ENCODE data around the gene POMGNT2.
"Not testable (repeated sequence)": the region's sequence is repeated elsewhere in the genome, so short reads cannot be mapped to it uniquely, and the experiment has no call there.

The POMGNT2 gene

GRCh38 chr3:43075904-43076661 is 29.8 kb downstream of the POMGNT2 start:
- no peak for DNase-seq

GRCh38 chr3:43074901-43075689 is 30.8 kb downstream of the POMGNT2 start:
- DNase-seq = no peak

DNA sequence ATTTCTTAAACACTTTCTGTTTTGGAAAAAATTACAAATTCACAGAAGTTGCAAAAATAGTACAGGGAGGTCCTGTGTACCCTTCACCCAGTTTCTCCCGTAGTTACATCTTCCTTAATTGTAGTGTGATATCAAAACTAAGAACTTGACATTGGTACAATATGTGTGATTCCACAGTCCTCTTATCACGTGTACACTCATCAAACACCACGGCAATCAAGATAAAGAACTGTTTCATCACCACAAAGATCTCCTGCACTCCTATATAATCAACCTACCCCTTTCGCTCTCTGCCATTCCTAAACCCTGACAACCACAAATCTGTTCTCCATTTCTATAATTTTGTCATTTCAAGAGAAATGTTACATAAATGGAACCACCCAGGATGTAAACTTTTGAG is 31.4 kb downstream of the POMGNT2 start:
- DNase-seq = no peak

GRCh38 chr3:43073836-43074220 is 32.1 kb downstream of the POMGNT2 start:
- DNase-seq = no peak

GRCh38 chr3:43073116-43073835 is 32.6 kb downstream of the POMGNT2 start:
- DNase-seq = no peak

DNA sequence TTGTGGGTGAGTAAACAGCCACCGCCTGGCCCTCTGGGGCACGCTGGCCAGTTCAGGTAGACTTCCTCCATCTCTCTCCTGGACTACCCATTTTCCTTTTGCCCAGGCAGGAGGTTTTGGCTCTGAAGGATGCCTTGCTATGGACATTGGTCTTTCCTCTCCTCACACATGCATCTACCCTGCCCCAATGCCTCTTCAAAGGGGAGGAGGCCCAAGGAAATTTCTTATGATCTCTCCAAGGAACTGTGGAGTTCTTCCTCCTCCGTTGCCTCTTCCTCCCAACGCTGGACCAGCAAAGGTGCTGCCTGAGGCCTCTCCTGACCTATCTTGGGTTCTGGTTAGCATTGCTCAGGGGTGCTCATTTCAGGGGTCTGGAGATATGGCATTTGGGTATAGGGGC is 33.5 kb downstream of the POMGNT2 start:
- no peak for DNase-seq

DNA sequence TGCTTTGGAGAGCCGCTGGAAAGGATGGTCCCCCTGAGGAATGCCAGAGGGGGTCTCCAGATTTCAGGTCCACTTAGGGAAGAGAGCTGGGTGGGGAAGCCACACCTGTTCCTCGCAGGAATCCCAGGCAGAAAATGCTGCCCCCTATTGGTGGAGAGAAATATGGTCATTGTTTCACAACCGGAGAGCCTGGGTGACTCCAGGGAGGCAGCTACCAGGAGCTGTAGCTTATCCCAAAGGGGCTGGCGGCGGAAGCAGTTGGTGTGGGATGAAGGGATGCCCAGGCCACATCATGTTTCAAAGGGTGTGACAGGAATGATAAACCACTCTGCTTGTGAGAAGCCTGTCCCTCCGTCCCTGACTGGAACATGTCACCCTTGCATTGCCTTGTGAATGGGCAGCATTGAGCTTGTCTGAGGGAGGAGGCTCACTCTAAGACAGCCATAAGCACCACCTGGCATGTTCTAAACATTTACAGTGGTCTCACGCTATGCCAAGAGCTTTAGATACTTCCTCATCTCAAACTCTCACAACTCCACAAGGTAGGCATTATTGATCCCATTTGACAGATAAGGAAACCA is 34.5 kb downstream of the POMGNT2 start:
- DNase-seq = peak; percentile 27

GRCh38 chr3:43070670-43071069 is 35.2 kb downstream of the POMGNT2 start:
- not testable (repeated sequence) for DNase-seq

GRCh38 chr3:43063114-43063513 is 42.8 kb downstream of the POMGNT2 start:
- peak; percentile 13 for DNase-seq

DNA sequence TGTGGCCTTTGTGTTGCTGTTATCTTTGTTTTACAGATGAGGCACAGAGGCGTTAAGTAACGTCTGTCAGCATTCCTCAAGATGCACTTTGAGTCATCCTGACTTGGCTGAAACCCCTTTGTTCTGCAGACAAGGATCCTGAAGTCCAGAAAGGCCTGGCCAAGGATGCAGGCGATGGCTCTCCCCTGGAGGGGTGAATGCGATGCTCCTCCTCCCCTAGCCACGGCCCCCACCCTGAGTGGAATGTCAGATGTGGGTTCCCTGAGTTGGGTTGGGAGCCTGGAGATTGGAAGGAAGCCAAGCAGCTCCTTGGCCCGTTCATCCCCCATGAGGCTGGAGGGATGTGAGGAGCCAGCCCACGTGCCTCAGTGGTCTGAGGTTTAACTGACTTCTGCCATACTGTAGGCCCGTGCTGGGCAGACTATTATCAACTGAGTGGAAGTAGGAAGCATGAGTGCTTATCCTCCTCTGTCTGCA is 43.3 kb downstream of the POMGNT2 start:
- peak; percentile 84 for DNase-seq

GRCh38 chr3:43062040-43062563 is 43.8 kb downstream of the POMGNT2 start:
- DNase-seq = no peak

GRCh38 chr3:43061101-43061895 is 44.6 kb downstream of the POMGNT2 start:
- no peak for DNase-seq

GRCh38 chr3:43059456-43059855 is 46.4 kb downstream of the POMGNT2 start:
- DNase-seq = no peak

GRCh38 chr3:43055806-43056770 is 49.8 kb downstream of the POMGNT2 start:
- no peak for DNase-seq

- no peak for DNase-seq
Measured at GRCh38 chr3:43055393-43055792, 50.5 kb downstream of the POMGNT2 start.

- no peak for DNase-seq
Measured at GRCh38 chr3:43054754-43055153, 51.1 kb downstream of the POMGNT2 start.

DNA sequence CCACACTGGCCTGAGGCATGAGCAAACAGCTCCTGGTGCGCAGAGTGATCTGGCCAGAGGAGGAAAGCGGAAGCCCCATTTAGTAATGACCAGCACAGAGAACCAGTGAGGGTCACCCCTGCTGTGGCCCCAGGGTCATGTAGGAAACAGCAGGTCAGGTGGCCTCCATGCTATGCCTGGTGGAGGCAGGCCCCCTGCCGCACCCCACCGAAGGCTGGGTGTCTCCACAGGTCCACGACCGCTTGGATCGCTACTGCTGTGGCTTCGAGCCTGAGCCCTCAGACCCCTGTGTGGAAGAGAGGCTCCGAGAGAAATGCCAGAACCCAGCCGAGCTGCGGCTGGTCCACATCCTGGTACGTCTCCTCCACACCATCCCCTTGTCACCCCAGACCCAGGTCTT is 52.6 kb downstream of the POMGNT2 start:
- DNase-seq = no peak

DNA sequence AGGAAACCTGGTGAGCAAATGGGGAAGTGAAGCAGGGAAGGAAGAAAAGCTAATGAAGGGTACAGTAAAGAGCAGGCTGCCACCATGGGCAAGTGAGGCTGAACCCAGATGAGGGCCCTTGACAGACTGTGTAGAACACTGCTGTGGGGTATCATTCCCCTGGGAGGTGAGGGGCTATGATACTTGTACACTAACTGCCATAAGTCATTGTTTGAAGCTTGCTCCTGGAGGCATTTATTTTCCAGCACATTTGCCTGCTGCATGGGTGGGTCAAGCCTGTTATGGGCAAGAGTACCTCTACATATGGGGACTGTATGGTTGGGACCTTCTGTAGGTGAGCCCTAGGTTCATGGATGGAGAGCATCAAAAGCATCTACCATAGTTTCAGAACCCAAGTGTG is 57.4 kb downstream of the POMGNT2 start:
- DNase-seq = no peak

DNA sequence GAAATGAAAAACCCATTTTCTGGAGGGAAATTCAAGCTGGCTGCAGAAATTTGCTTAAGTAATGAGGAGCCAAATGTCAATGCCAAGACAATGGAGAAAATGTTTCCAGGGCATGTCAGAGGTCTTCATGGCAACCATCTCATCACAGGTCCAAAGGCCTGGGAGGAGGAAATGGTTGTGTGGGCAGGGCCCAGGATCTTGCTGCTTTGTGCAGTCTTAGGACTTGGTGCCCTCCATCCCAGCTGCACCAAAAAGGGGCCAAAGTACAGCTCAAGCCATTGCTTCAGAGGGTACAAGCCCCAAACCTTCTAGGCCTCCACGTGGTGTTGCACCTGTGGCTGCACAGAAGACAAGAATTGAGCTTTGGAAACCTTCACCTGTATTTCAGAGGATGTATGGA is 59.3 kb downstream of the POMGNT2 start:
- no peak for DNase-seq

GRCh38 chr3:43045079-43045478 is 60.8 kb downstream of the POMGNT2 start:
- not testable (repeated sequence) for DNase-seq

GRCh38 chr3:43043793-43044192 is 62.1 kb downstream of the POMGNT2 start:
- no peak for DNase-seq

All from hematopoietic multipotent progenitor cell treated with erythropoietin and hydrocortisone succinate and interleukin-3 and kit ligand, for 6 days (in vitro differentiated cells).